Astrocyte of the spinal cord (primary cell): ENCODE data around the gene SLC39A12.

ENCODE experiments used
- DNase-seq: peaks from one replicate; pipeline ENCODE4 v3.0.0; 2011; ENCODE audit warnings: low read depth, low spot score
- H3K4me3 ChIP-seq: 2 replicates; pipeline ENCODE4 v1.5.1; 2011; ENCODE audit warnings: low read depth, mild to moderate bottlenecking, low read length, moderate library complexity
- in situ Hi-C: cut with HindIII; loops from 2 replicates; pipeline ENCODE4 v1.10.0; 2017; ENCODE audit warnings: low sequenced_read_pairs
- TF ChIP-seq, protein P1 (sequence below): IDR thresholded peaks from 2 replicates; pipeline ENCODE4 v1.5.1; 2012; ENCODE audit warnings: low read depth, mild to moderate bottlenecking, low read length, inconsistent platforms

SLC39A12 gene

GRCh38 chr10:18086746-18087145, 135.0 kb downstream of the SLC39A12 start:
- in situ Hi-C loops, result no loop called here
- TF ChIP-seq, protein P1, sequence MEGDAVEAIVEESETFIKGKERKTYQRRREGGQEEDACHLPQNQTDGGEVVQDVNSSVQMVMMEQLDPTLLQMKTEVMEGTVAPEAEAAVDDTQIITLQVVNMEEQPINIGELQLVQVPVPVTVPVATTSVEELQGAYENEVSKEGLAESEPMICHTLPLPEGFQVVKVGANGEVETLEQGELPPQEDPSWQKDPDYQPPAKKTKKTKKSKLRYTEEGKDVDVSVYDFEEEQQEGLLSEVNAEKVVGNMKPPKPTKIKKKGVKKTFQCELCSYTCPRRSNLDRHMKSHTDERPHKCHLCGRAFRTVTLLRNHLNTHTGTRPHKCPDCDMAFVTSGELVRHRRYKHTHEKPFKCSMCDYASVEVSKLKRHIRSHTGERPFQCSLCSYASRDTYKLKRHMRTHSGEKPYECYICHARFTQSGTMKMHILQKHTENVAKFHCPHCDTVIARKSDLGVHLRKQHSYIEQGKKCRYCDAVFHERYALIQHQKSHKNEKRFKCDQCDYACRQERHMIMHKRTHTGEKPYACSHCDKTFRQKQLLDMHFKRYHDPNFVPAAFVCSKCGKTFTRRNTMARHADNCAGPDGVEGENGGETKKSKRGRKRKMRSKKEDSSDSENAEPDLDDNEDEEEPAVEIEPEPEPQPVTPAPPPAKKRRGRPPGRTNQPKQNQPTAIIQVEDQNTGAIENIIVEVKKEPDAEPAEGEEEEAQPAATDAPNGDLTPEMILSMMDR, result no peak
- DNase-seq, result no peak
- no peak overlapping the region for H3K4me3 ChIP-seq

GRCh38 chr10:18087355-18087754, 135.6 kb downstream of the SLC39A12 start:
- no peak for DNase-seq
- in situ Hi-C loops, result no loop called here
- TF ChIP-seq, protein P1, result no peak
- H3K4me3 ChIP-seq, result no peak overlapping the region
